ENCODE results near the gene SPEM3. TPM values are rescaled to one million over a fixed set of nuclear protein-coding genes. Genes with fewer than 3 reads are reported as not detected.
A peak's percentile ranks its signal among the peaks of the same experiment; 100 is the strongest.

SPEM3 gene
- total and polyA plus RNA-seq, 10 of the 15 experiments (the other 5 are each of a cell fraction or from before 2014, with no cell fraction given), result not detected

DNA sequence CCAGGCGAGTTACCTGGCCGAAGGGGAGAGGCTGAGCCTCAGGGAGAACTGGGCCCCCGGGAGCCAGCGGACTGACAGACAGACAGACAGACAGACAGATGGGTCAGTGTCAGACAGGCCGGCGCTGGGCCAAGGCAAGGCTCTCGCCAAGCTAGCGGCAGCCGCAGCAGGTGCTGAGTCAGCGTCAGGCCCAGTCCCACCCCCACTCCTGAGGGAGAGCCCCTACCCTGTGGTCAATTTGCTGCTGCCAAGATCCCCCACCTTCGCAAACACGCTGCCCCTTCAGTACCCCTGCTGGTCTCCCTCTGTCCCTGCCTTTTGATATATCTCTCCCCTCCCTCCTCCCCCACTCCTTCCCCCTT, 12.2 kb downstream of the SPEM3 start (continued):
- TF ChIP-seq BACH1 (IDR thresholded peaks at IDR 0.05; ENCODE audit: borderline replicate concordance) (peak; percentile 97), CHD2 (IDR thresholded peaks at IDR 0.05; ENCODE audit: borderline replicate concordance, low read depth, low read length) (peak; percentile 67; the same call in 1 of the 2 replicates), NFYB (IDR thresholded peaks at IDR 0.05; ENCODE audit: insufficient read depth, low read depth, low read length) (no peak), FOXK2 (IDR thresholded peaks at IDR 0.05) (no peak), SUPT20H (IDR thresholded peaks at IDR 0.05; ENCODE audit: borderline replicate concordance, control insufficient read depth, low read depth, low read length) (no peak), POLR2A (IDR thresholded peaks at IDR 0.05; ENCODE audit: low read depth, low read length) (peak; percentile 49; the same call in 1 of the 2 replicates), MTA2 (IDR thresholded peaks at IDR 0.05; ENCODE audit: low read depth) (peak; percentile 40; the same call in 1 of the 2 replicates), RFX5 (IDR thresholded peaks at IDR 0.05; ENCODE audit: low read depth, low read length) (0 out of 2 replicates have a peak, but pooled peaks have one; percentile 21), EP300 (IDR thresholded peaks at IDR 0.05; ENCODE audit: borderline replicate concordance in 1 of 2, control insufficient read depth in 1 of 2, low read depth in 2 of 2, low read length in 2 of 2) (peak in 1 of 2 experiments; percentile 40; a peak in 1 of 4 replicates), ZNF384 (IDR thresholded peaks at IDR 0.05; ENCODE audit: borderline replicate concordance, low read depth, low read length) (no peak), NFYA (IDR thresholded peaks at IDR 0.05; ENCODE audit: borderline replicate concordance, low read depth, low read length) (no peak), TCF7 (IDR thresholded peaks at IDR 0.05; ENCODE audit: borderline replicate concordance) (no peak), BMI1 (IDR thresholded peaks at IDR 0.05; ENCODE audit: borderline replicate concordance) (no peak), ZNF207 (IDR thresholded peaks at IDR 0.05; ENCODE audit: borderline replicate concordance) (no peak), POLR2AphosphoS5 (IDR thresholded peaks at IDR 0.05; ENCODE audit: low read length) (no peak), HDAC6 (IDR thresholded peaks at IDR 0.05; ENCODE audit: unreplicated experiment) (no peak), RUNX3 (IDR thresholded peaks at IDR 0.05; ENCODE audit: low read length) (peak; percentile 89), ZBTB4 (CRISPR knock-in tag; IDR thresholded peaks at IDR 0.05) (no peak), STAT1 (conservative IDR thresholded peaks at IDR 0.05) (no peak), GATAD2B (conservative IDR thresholded peaks at IDR 0.05; ENCODE audit: low read depth) (peak; percentile 77), SIN3A (IDR thresholded peaks at IDR 0.05; ENCODE audit: low read depth, low read length) (0 out of 2 replicates have a peak, but pooled peaks have one; percentile 24)
- TF ChIP-seq, protein P1, sequence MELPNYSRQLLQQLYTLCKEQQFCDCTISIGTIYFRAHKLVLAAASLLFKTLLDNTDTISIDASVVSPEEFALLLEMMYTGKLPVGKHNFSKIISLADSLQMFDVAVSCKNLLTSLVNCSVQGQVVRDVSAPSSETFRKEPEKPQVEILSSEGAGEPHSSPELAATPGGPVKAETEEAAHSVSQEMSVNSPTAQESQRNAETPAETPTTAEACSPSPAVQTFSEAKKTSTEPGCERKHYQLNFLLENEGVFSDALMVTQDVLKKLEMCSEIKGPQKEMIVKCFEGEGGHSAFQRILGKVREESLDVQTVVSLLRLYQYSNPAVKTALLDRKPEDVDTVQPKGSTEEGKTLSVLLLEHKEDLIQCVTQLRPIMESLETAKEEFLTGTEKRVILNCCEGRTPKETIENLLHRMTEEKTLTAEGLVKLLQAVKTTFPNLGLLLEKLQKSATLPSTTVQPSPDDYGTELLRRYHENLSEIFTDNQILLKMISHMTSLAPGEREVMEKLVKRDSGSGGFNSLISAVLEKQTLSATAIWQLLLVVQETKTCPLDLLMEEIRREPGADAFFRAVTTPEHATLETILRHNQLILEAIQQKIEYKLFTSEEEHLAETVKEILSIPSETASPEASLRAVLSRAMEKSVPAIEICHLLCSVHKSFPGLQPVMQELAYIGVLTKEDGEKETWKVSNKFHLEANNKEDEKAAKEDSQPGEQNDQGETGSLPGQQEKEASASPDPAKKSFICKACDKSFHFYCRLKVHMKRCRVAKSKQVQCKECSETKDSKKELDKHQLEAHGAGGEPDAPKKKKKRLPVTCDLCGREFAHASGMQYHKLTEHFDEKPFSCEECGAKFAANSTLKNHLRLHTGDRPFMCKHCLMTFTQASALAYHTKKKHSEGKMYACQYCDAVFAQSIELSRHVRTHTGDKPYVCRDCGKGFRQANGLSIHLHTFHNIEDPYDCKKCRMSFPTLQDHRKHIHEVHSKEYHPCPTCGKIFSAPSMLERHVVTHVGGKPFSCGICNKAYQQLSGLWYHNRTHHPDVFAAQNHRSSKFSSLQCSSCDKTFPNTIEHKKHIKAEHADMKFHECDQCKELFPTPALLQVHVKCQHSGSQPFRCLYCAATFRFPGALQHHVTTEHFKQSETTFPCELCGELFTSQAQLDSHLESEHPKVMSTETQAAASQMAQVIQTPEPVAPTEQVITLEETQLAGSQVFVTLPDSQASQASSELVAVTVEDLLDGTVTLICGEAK (IDR thresholded peaks at IDR 0.05; ENCODE audit: borderline replicate concordance), result no peak
- TF ChIP-seq, protein P2, sequence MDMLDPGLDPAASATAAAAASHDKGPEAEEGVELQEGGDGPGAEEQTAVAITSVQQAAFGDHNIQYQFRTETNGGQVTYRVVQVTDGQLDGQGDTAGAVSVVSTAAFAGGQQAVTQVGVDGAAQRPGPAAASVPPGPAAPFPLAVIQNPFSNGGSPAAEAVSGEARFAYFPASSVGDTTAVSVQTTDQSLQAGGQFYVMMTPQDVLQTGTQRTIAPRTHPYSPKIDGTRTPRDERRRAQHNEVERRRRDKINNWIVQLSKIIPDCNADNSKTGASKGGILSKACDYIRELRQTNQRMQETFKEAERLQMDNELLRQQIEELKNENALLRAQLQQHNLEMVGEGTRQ (IDR thresholded peaks at IDR 0.05; ENCODE audit: borderline replicate concordance, low read depth, low read length), result no peak
- TF ChIP-seq, protein P3, sequence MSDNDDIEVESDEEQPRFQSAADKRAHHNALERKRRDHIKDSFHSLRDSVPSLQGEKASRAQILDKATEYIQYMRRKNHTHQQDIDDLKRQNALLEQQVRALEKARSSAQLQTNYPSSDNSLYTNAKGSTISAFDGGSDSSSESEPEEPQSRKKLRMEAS (IDR thresholded peaks at IDR 0.05; ENCODE audit: low read depth, low read length), result no peak

All from GM12878 (cell line).